ENCODE measurements around the gene UNC5B. TPM values are rescaled to one million over a fixed set of nuclear protein-coding genes. Genes with fewer than 3 reads are reported as not detected.
A peak's percentile ranks its signal among the peaks of the same experiment; 100 is the strongest.
"Not testable (repeated sequence)": the region's sequence is repeated elsewhere in the genome, so short reads cannot be mapped to it uniquely, and the experiment has no call there.

UNC5B gene
- total RNA-seq, 1 donor from 2014 or later: 8.0 TPM

DNA sequence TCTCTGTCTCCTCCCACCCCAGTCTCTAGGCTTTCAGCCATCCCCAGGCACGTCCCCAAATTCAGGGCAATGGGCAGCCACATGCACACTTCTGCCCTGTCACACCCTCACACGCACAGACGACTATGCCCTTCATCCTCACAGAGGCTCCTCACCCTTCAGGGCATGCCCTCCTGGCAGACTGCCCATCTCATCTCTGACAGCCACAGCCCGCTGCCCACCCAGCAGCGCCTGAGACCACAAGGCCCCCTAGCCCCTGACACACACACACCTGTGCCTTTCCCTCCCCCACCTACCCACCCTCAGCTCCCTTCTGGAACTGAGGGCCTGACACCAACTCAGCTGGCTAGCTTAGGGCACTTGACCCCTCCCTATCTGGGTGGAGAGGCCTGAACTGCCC, 83.7 kb downstream of the UNC5B start:
- DNase-seq (ENCODE audit: low read depth, low spot score): no peak

GRCh38 chr10:71296811-71297210, 84.4 kb downstream of the UNC5B start:
- not testable (repeated sequence) for DNase-seq (ENCODE audit: low read depth, low spot score)

- DNase-seq (ENCODE audit: low read depth, low spot score): no peak
These were observed 85.0 kb downstream of the UNC5B start for GRCh38 chr10:71297343-71297742.

GRCh38 chr10:71299071-71299785, 86.9 kb downstream of the UNC5B start:
- DNase-seq (ENCODE audit: low read depth, low spot score): no peak

DNA sequence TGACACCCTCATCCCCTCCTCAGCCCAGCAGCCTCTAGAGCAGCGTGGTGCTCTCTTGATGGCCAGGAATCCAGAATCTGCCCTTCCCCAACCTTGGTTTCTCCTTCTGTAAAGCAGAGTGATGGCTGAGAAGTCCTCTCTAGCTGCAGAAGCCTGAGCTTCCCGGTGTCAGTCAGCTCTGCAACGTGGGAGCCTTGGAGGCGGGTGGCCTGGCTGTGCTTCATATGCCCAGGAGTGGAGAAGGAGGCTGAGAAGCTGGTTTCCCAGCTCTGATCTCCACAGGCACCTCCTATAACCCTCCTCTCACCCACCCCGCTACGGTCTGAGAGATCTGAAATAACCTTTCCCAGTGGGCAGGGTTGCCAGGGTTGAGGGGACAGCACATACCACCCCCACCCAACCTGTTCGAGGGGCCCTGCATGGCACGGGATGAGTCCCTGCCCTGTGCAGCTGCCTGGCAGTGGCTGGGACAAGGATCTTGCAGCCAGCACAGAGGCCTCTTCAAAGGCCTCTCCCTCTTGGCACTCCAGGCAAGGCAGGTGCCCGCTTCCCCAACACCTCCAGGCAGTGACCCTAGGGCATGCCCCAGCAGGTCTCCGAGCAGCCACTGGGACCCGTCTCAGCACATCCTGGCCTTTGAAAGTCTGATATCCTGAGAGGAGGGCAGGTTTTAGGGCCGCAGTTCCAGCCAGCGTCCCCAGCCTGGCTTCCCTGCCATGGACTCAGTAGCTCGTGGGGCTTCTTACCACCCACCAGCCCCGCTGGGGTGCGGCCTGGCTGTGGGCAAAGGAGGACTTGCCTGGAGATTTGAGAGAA, 88.4 kb downstream of the UNC5B start:
- no peak for DNase-seq (ENCODE audit: low read depth, low spot score)

DNA sequence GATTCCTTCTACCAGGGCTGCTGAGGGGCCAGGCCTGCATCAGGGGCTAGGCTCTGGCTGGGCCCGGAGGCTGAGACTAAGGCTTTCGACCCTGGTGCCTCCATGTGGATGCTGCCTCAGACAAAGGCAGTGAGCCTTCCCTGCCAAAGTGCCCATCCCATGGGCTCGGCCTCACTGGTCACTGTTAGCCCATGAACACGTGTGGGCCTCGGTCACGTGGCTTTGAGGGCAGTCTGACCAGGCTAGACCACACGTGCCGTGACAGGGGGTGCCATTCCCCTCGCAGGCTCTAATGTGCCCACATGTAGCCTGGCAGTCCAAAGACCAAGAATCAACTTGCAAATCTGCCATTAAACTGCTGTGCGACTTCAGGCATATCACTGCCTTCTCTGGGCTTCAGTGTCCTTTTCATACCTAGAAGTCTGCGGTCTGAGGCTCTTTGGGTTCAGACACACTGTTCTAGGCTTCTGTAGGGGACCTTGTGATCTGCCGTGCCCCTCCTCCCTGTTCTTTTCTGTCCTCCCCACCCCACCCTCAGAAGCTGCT, 89.1 kb downstream of the UNC5B start:
- no peak for DNase-seq (ENCODE audit: low read depth, low spot score)

- DNase-seq (ENCODE audit: low read depth, low spot score): no peak
These were observed 90.1 kb downstream of the UNC5B start for GRCh38 chr10:71302451-71302850.

- peak; percentile 29 for DNase-seq (ENCODE audit: low read depth, low spot score)
These were observed 90.7 kb downstream of the UNC5B start for GRCh38 chr10:71302874-71303568.

DNA sequence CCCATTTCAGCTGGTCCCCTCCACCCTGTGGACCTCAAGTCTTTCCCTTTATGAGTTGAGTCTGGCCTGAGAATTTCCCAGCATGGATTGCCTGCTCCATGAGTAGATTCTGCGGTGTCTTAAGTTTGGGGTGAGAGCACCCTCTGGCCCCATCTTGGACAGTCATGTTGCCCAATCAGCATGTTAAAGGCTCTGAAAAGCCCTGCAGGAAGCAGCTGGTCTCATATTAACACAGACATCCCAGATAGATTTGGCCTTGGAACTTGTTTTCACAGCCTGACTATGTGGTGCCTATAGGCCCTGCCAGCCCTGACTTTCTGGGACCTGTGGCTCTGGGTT, 91.2 kb downstream of the UNC5B start:
- no peak for DNase-seq (ENCODE audit: low read depth, low spot score)

- DNase-seq (ENCODE audit: low read depth, low spot score): no peak
These were observed 92.5 kb downstream of the UNC5B start for GRCh38 chr10:71304914-71305313.

- no peak for DNase-seq (ENCODE audit: low read depth, low spot score)
These were observed 94.6 kb downstream of the UNC5B start for GRCh38 chr10:71306979-71307378.

DNA sequence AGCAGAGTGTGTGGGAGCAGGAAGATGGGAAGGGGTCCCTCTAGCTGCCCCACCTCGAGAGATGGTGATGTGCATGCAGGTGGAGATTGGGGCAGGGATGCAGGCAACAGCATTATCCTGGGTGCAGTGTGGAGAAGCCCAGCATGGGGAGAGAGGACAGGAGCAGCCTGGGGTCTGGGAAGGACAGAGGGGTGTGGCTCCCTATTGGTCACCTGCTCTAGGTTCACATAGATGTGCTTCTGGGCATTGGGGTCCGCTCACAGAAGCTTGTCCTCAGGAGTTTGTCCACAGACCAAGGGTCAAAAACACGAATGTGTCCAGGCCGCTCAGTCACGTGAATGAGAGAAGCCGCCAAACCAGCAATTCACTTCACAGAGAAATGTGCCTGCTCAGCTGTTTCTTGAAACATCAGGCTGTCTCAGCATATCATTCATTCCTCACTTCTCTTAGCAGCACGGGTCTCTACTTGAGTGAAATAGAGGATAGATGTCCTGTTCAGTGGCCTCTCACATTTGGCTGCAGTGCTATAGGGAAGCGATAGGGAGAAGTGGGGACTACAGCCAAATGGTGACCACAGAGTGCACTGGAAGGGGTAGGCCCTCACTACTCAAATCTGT, 95.2 kb downstream of the UNC5B start:
- DNase-seq (ENCODE audit: low read depth, low spot score): no peak

DNA sequence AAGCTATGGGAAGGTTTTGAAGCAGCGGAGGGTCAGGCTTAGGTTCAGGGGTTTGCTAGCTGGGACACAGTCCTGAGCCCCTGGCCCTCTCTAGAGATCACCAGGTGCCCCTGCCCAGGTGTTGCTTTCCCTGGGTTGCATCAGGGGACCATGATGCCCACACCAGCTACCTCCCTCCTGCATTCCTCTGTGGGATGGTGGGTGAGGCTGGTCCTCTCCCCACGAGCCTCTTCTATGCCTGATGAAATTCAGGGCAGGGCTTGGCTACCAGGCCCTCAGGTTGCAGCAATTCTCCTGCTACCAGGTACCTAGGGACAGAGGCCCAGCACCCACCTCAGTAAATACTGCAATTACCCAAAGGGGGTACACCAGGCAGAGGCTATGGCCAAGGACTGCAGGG, 95.9 kb downstream of the UNC5B start:
- DNase-seq (ENCODE audit: low read depth, low spot score): no peak

DNA sequence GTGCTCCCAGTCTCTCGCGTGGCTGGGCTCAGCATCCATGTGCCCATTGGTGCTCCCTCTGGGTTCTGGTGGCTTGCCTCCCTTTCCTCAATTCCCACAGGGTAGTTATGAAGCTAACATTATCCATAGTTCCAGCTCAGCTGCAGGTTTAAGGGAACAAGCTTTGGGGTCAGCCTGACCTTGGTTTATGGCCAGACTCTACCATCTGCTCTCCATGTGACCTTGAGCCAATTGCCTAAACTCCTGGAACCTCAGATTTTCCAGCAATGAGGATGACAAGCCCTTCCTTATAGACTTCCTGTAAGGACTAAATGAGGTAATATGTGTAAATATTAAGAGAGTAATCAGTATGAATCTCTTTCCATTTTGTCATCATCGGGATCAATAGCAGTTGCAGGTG, 96.6 kb downstream of the UNC5B start:
- DNase-seq (ENCODE audit: low read depth, low spot score): no peak

GRCh38 chr10:71309919-71310318, 97.5 kb downstream of the UNC5B start:
- DNase-seq (ENCODE audit: low read depth, low spot score): no peak

GRCh38 chr10:71312220-71312619, 99.8 kb downstream of the UNC5B start:
- no peak for DNase-seq (ENCODE audit: low read depth, low spot score)

- DNase-seq (ENCODE audit: low read depth, low spot score): no peak
These were observed 100.7 kb downstream of the UNC5B start for GRCh38 chr10:71312811-71313789.

- DNase-seq (ENCODE audit: low read depth, low spot score): no peak
These were observed 101.8 kb downstream of the UNC5B start for GRCh38 chr10:71314028-71314693.

- DNase-seq (ENCODE audit: low read depth, low spot score): no peak
These were observed 102.4 kb downstream of the UNC5B start for GRCh38 chr10:71314694-71315225.
